GM21367 (cell line): ENCODE measurements around the gene BST1.
"Not testable (repeated sequence)": the region's sequence is repeated elsewhere in the genome, so short reads cannot be mapped to it uniquely, and the experiment has no call there.

Experiments used
- ATAC-seq: cut with Tn5 transposase; IDR thresholded peaks from one replicate; pipeline ENCODE4 v1.9.1; 2021; ENCODE audit not compliant: unreplicated experiment

Gene BST1

GRCh38 chr4:15706646-15707362 is 3.9 kb downstream of the BST1 start:
- no peak for ATAC-seq

GRCh38 chr4:15707363-15707715 is 4.5 kb downstream of the BST1 start:
- no peak for ATAC-seq

- ATAC-seq, result no peak
These were observed 8.9 kb downstream of the BST1 start for GRCh38 chr4:15711762-15712161.

- no peak for ATAC-seq
These were observed 9.3 kb downstream of the BST1 start for GRCh38 chr4:15712214-15712613.

GRCh38 chr4:15714141-15714540 is 11.3 kb downstream of the BST1 start:
- ATAC-seq, result no peak

- ATAC-seq, result no peak
These were observed 12.0 kb downstream of the BST1 start for GRCh38 chr4:15714646-15715435.

GRCh38 chr4:15716115-15716514 is 13.2 kb downstream of the BST1 start:
- no peak for ATAC-seq

- ATAC-seq, result no peak
These were observed 14.2 kb downstream of the BST1 start for GRCh38 chr4:15717086-15717485.

- no peak for ATAC-seq
These were observed 15.0 kb downstream of the BST1 start for GRCh38 chr4:15717657-15718416.

GRCh38 chr4:15718465-15718864 is 15.6 kb downstream of the BST1 start:
- ATAC-seq, result no peak

- ATAC-seq, result no peak
These were observed 16.1 kb downstream of the BST1 start for GRCh38 chr4:15718959-15719358.

GRCh38 chr4:15719506-15719905 is 16.6 kb downstream of the BST1 start:
- ATAC-seq, result no peak

GRCh38 chr4:15720851-15721250 is 18.0 kb downstream of the BST1 start:
- ATAC-seq, result no peak

GRCh38 chr4:15725608-15726007 is 22.7 kb downstream of the BST1 start:
- no peak for ATAC-seq

GRCh38 chr4:15729910-15730533 is 27.2 kb downstream of the BST1 start:
- ATAC-seq, result no peak

GRCh38 chr4:15733061-15733460 is 30.2 kb downstream of the BST1 start:
- ATAC-seq, result not testable (repeated sequence)

GRCh38 chr4:15735536-15735935 is 32.7 kb downstream of the BST1 start:
- no peak for ATAC-seq

GRCh38 chr4:15736514-15737050 is 33.7 kb downstream of the BST1 start:
- ATAC-seq, result no peak

- no peak for ATAC-seq
These were observed 34.4 kb downstream of the BST1 start for GRCh38 chr4:15737255-15737654.

GRCh38 chr4:15738877-15739276 is 36.0 kb downstream of the BST1 start:
- no peak for ATAC-seq

- no peak for ATAC-seq
These were observed 38.0 kb downstream of the BST1 start for GRCh38 chr4:15740764-15741404.
